NT2/D1 (cell line): Measurements from ENCODE around the gene TMEM119.
A peak's percentile ranks its signal among the peaks of the same experiment; 100 is the strongest.

Experiments
- DNase-seq: peaks from one replicate; pipeline ENCODE4 v3.0.0-alpha.2; 2011; ENCODE audit warnings: low read depth, low spot score
- H3K27me3 ChIP-seq: 2 replicates; pipeline ENCODE4 v1.6.0; 2011; ENCODE audit warnings: mild to moderate bottlenecking; ENCODE audit not compliant: insufficient read length, insufficient read depth
- H3K36me3 ChIP-seq: 2 replicates; pipeline ENCODE4 v1.6.1; 2011; ENCODE audit warnings: mild to moderate bottlenecking, low read length, mixed read lengths; ENCODE audit not compliant: insufficient read depth, insufficient read length
- H3K4me1 ChIP-seq: 2 replicates; pipeline ENCODE4 v1.5.1; 2011; ENCODE audit not compliant: insufficient read depth, insufficient read length
- H3K4me3 ChIP-seq: 2 replicates; pipeline ENCODE4 v1.5.1; 2011; ENCODE audit warnings: low read depth; ENCODE audit not compliant: insufficient read length
- H3K9ac ChIP-seq: 2 replicates; pipeline ENCODE4 v1.6.0; 2011; ENCODE audit warnings: low read depth; ENCODE audit not compliant: insufficient read length
- H3K9me3 ChIP-seq: 2 replicates; pipeline ENCODE4 v1.5.1; 2011; ENCODE audit warnings: mild to moderate bottlenecking, low read length; ENCODE audit not compliant: insufficient read depth
- SUZ12 ChIP-seq: IDR thresholded peaks from 2 replicates; pipeline ENCODE4 v1.6.1; 2011; ENCODE audit not compliant: insufficient read length, insufficient read depth; ENCODE audit errors: extremely low read depth
- YY1 ChIP-seq: IDR thresholded peaks from 2 replicates; pipeline ENCODE4 v1.6.1; 2011; ENCODE audit not compliant: insufficient read length, insufficient read depth
- ZNF274 ChIP-seq: IDR thresholded peaks from 2 replicates; pipeline ENCODE4 v1.6.1; 2011; ENCODE audit warnings: mild to moderate bottlenecking, low read depth, low read length

TMEM119 gene

DNA sequence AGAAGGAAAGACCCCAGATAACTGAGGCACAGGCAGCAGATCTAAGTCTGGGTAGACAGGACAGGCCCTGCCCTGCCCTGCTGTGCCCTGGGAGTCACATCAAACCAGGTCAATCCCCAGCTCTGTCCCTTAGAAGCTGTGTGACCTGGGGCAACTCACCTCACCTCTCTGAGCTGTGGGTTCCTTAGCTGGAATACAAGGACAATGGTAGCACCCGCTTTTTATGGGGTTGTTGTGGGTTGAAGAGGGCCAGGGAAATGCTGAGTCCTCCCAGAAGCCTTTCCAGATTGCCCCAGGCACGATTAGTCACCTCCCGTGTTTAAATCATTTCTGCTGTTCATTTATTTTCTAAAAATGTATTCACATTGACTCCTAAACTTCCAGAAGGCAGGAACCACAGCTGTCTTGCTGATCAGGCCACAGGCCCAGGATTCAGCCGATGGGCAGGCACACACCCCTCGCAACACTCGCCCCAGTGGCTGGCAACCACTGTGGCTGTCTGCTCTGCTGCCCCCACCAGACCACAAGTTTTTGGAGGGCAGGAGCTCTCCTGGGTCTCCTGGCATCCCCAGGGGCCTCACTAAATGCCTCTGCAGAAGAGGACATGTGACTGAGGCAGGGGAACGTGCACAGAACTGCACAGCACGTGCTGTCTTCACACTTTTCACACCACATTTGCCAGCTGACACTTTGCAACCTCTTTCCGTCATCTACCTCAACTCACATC, 32.8 kb upstream of the TMEM119 start:
- TF ChIP-seq SUZ12: no peak
- TF ChIP-seq ZNF274: no peak
- no peak for TF ChIP-seq YY1
- no peaks in the 10 kb centered on the region for H3K27me3 ChIP-seq
- H3K4me3 ChIP-seq: no peak overlapping the region

DNA sequence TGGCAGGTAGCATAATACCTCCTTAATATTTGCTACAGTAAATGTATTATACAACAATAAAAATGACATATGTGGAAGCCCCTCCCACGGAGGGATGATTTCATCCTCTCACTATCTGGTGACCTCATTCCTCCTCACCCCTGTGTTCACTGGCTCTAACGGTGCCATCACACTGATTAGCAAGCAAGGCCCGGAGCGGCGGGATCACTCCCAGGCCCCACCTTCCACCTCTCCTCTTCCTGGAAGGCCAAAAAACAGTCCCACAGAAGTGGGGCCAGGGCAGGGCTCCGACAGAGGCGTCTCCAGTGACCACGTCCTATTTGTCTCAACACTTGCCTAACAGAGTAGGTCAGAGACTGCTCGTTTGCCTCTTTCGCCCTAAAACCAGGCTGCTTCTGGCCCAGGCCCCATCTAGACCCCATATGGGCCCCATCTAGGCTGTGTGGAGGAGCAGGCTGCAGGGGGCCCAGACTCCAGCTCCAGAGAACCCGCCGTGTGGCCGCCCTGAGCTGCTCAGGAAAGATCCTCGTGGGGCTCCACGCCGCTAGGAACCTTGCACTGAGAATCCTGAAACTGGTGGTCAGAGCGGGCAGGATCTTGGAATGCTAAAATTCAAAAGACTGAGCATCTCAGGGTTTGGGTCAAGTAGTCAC, 32.1 kb upstream of the TMEM119 start:
- H3K27me3 ChIP-seq: no peaks in the 10 kb centered on the region
- TF ChIP-seq YY1: no peak
- H3K9me3 ChIP-seq: peaks cover 10% of the 10 kb centered on the region; the same call in 1 of the 2 replicates
- DNase-seq: no peak
- H3K36me3 ChIP-seq: no peaks in the 10 kb centered on the region
- no peak overlapping the region for H3K4me3 ChIP-seq
- H3K4me1 ChIP-seq: peaks cover 28% of the 10 kb centered on the region
- H3K9ac ChIP-seq: peak overlapping the region; percentile 68

More for the DNA sequence above, 32.8 kb upstream of the TMEM119 start:
- Histone ChIP-seq H3K9ac (peak overlapping the region; percentile 68), H3K9me3 (peaks cover 6% of the 10 kb centered on the region; the same call in 1 of the 2 replicates), H3K4me1 (peaks cover 33% of the 10 kb centered on the region), H3K36me3 (no peaks in the 10 kb centered on the region)
- DNase-seq: no peak

DNA sequence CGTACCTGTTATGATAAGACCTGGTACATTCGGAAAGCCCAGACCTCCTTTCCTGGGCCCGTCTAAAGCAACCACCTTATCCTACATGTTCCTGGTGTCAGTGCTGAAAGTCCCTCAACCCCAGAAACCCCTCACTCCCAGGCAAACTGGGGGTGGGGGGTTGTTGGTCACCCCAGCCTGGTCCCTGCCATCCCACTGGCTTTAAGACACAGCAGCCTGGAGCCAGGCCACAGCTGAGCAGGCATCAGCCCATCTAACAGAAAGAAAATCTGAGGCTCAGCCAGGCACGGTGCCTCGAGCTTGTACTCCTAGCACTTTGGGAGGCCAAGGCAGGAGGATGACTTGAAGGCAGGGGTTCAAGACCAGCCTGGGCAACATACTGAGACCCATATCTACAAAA, 31.3 kb upstream of the TMEM119 start:
- Histone ChIP-seq H3K36me3 (no peaks in the 10 kb centered on the region), H3K9me3 (peaks cover 10% of the 10 kb centered on the region; the same call in 1 of the 2 replicates), H3K4me1 (peaks cover 23% of the 10 kb centered on the region), H3K9ac (no peak overlapping the region), H3K27me3 (no peaks in the 10 kb centered on the region), H3K4me3 (no peak overlapping the region)
- no peak for DNase-seq
- no peak for TF ChIP-seq ZNF274

DNA sequence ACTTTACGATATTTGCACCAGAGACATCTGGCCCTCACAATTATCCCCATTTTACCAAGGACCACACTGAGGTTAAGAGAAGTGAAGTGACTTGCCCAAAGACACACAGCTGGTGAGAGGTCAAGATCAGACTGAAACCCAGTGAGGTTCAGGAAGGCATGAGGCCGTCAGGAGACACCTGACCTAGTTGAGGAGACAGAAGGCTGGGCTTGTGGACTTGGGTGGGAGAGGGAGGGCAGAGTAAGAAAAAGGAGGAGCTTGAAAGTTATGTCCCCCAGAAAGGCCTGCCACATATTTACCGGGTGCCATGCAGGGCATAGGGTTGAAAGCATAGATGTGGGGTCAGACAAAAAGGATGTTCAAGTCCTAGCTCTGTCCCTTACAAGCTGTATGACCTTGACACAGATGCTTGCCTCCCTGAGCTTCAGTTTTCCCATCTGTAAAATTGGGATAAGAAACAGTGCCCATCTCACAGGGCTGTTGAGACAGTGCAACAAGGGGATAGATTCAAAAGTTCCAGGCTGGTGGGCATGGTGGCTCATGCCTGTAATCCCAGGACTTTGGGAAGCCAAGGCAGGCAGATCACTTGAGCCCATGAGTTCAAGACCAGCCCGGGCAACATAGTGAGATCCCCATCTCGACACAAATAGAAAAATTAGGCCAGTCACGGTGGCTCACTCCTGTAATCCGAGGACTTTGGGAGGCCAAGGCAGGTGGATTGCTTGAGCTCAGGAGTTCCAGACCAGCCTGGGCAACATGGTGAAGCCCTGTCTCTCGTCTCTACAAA, 29.4 kb upstream of the TMEM119 start:
- no peak overlapping the region for H3K9ac ChIP-seq

DNA sequence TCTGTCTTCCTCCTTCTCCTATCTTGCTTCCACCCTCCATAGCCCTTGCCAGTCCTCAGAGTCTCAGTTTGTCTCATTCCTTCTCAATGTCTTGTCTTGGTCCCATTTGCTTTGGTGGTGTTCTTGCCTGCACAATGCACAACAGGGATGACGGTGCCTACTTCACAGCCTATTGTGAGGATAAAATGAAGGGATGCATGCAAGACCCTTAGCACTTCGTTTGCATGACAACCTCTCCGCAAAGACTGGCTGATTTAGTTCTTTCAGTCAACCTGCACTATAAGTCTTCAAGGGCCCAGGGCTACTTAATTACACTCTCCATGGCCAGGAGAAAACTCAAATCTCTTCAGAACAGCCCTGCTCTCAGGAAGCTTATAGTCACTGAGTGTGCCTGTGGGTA, 27.3 kb upstream of the TMEM119 start:
- DNase-seq: no peak
- Histone ChIP-seq H3K27me3 (no peaks in the 10 kb centered on the region), H3K4me3 (no peak overlapping the region), H3K9ac (no peak overlapping the region), H3K36me3 (no peaks in the 10 kb centered on the region), H3K4me1 (peaks cover 20% of the 10 kb centered on the region), H3K9me3 (peaks cover 16% of the 10 kb centered on the region; the same call in 1 of the 2 replicates)
- TF ChIP-seq ZNF274: no peak
- no peak for TF ChIP-seq YY1
- no peak for TF ChIP-seq SUZ12

More for the DNA sequence above, 29.4 kb upstream of the TMEM119 start:
- Histone ChIP-seq H3K4me1 (peaks cover 18% of the 10 kb centered on the region), H3K4me3 (no peak overlapping the region), H3K27me3 (no peaks in the 10 kb centered on the region), H3K9me3 (peaks cover 16% of the 10 kb centered on the region; the same call in 1 of the 2 replicates), H3K36me3 (no peaks in the 10 kb centered on the region)
- no peak for DNase-seq
- TF ChIP-seq ZNF274 (no peak), YY1 (no peak), SUZ12 (no peak)

DNA sequence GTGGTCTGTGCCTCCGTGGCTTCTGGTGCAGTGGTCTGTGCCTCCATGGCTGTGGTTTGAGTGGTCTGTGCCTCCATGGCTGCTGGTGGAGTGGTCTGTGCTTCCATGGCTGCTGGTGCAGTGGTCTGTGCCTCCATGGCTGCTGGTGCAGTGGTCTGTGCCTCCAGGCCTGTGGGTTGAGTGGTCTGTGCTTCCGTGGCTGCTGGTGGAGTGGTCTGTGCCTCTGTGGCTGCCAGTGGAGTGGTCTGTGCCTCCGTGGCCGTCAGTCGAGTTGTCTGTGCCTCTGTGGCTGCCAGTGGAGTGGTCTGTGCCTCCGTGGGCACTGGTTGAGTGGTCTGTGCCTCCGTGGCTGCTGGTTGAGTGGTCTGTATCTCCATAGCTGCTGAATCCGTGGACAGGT, 25.7 kb upstream of the TMEM119 start:
- no peak for DNase-seq
- H3K9me3 ChIP-seq: peaks cover 16% of the 10 kb centered on the region; the same call in 1 of the 2 replicates
- TF ChIP-seq YY1 (no peak), ZNF274 (no peak), SUZ12 (no peak)
- H3K27me3 ChIP-seq: no peaks in the 10 kb centered on the region
- no peaks in the 10 kb centered on the region for H3K36me3 ChIP-seq
- H3K4me3 ChIP-seq: no peak overlapping the region
- H3K9ac ChIP-seq: no peak overlapping the region
- peaks cover 11% of the 10 kb centered on the region for H3K4me1 ChIP-seq
